GM12865 (cell line): ENCODE results near the gene HSBP1L1.
"Not testable (repeated sequence)": the region's sequence is repeated elsewhere in the genome, so short reads cannot be mapped to it uniquely, and the experiment has no call there.

ENCODE experiments used
- DNase-seq: peaks from one replicate; pipeline ENCODE4 v3.0.0; 2010; ENCODE audit warnings: low read depth
- H3K4me3 ChIP-seq: 2 replicates; pipeline ENCODE4 v1.5.1; 2011; ENCODE audit warnings: mild to moderate bottlenecking, low read depth, low read length, control low read depth
- CTCF ChIP-seq: IDR thresholded peaks from 2 replicates; pipeline ENCODE4 v1.5.1; 2011; ENCODE audit warnings: low read length, control low read depth, low read depth, inconsistent platforms; ENCODE audit not compliant: insufficient read depth; ENCODE audit errors: missing control alignments

Gene HSBP1L1

DNA sequence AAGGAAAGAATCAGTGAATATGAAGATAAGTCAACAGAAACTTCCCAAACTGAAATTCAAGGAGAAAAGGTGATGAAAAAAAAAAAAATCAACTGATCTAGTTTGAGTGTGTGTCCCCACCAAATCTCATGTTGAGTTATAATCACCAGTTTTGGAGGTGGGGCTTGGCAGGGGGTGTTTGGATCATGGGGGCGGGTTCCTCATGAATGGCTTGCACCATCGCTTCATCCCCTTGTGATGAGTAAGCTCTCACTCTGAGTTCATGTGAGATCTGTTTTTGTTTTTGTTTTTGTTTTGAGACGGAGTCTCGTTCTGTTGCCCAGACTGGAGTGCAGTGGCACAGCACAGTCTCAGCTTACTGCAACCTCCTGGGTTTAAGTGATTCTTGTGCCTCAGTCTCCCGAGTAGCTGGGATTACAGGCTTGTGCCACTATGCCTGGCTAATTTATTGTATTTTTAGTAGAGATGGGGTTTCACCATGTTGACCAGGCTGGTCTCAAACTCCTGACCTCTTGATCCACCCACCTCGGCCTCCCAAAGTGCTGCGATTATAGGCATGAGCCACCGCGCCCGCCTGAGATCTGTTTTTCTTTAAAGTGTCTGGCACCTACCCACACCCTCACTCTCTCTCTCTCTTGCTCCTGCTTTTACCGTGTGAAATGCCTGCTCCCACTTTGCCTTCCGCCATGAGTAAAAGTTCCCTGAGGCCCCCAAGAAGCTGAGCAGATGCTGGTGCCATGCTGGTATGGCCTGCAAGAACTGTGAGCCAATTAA, 9.0 kb upstream of the HSBP1L1 start:
- peak; percentile 24 for DNase-seq
- no peak overlapping the region for H3K4me3 ChIP-seq
- no peak for TF ChIP-seq CTCF

DNA sequence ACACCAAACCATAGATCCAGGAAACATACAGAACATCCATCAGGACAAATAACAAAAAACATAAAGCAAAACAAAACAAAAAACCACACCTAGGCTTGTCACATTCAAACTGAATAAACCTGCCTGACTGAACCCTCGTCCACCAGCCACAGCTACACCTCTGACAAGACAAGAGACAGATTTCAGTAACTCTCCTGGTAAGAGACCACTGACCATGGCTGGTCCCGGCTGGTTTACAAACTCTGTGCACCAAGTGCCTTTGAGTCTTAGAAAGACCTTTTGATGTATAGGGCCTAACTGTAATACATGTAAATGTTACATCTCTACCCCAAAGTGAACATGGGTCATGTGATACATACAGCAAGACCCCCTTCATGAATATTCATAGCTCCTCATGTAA, 8.2 kb upstream of the HSBP1L1 start:
- TF ChIP-seq CTCF = no peak
- no peak for DNase-seq
- no peak overlapping the region for H3K4me3 ChIP-seq

DNA sequence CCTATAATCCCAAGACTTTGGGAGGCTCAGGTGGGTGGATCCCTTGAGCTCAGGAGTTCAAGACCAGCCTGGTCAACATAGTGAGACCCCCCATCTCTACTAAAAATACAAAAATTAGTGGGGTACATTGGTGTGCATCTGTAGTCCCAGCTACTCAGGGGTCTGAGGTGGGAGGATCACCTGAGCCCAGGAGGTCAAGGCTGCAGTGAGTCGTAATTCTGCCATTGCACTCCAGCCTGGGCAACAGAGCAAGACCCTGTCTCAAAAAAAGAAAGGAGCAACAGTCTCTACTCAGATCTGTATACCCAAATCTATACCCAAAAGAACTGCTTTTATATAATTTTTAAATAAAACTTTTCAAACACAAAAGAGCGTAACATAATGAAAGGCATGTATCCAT, 5.5 kb upstream of the HSBP1L1 start:
- no peak for DNase-seq
- H3K4me3 ChIP-seq = no peak overlapping the region
- TF ChIP-seq CTCF = no peak

- H3K4me3 ChIP-seq, DNase-seq: not testable (repeated sequence)
Measured at GRCh38 chr18:79960161-79960801, 4.2 kb upstream of the HSBP1L1 start.

DNA sequence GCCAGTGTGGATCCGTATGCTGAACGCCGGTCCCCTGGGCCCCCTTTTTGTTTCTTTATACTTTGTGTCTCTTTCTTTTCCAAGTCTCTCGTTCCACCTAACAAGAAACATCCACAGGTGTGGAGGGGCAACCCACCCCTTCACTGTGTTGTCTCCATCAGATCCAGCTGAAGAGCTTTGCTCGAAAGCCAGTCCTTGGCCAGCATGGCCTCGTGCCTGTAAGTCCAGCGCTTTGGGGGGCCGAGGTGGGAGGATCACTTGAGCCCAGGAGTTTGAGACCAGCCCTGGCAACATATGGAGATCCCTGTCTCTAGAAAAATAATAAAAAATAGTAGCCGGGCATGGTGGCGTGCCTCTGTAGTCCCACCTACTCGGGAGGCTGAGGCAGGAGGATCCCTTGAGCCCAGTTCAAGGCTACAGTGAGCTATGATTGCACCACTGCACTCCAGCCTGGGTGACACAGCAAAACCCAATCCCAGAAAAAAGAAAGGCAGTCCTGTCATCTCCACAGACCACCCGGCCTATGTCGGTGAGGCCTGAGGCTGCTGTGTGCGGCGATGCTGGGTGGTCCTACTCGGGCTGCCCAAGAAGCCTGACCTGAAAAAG, 3.4 kb upstream of the HSBP1L1 start:
- TF ChIP-seq CTCF = no peak
- no peak for DNase-seq
- no peak overlapping the region for H3K4me3 ChIP-seq

DNA sequence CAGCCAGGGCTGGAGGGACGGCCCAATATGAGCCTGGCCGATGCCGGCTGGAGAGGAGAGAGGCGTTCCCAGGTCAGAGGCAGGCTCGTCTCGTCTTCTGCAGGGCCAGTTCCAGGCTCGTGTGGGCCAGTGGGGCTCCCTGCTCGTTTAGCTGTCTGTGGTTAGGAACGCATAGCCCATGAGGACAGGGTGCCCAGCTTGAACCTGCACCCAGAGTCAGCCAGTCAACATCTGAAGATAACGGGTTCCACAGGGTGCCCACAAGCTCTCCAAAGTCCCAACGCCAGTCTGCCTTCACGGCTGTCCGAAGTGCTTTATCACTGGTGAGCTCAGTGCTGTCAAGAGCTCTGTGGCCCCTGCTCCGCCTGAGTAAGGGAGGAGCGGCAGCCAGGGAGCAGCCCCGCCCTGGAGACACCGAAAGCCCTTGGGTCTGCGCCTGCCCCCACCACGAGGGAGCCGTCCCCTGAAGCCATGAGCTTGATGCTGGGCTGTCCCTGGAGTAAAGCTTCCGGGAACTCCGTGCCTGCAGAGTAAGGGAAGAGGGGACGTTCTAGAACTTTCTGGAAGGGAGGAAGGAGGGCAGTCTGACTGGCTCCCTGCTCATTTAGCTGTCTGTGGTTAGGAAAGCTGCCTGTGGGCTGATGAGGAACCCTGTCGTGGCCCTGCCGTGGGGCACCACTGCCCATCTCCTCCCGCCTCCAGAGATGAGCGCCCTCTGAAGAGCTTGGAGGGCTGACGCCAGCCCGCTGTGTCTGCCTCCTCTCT, 2.7 kb upstream of the HSBP1L1 start:
- TF ChIP-seq CTCF = no peak
- no peak for DNase-seq
- no peak overlapping the region for H3K4me3 ChIP-seq

DNA sequence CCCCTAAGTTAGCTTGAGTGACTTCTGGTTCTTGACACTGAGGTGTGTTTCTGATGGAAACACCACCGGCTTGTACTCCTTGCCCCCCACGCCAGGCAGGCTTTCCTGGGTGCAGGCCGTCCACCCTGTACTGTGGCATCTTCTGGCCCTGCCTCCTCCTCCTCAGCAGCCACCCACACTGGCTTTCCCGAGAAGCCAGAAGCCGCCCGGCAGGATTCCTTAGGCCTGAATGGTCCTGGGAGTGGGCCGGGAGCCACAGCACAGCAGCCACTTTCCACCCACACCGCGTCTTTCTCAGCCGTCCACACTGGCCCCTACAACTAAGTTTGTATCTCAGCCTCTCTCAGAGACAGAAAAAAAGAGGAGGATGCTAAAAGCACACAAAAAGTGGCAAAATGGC, 2.1 kb upstream of the HSBP1L1 start:
- no peak for DNase-seq
- no peak overlapping the region for H3K4me3 ChIP-seq
- TF ChIP-seq CTCF = no peak
